Measurements from ENCODE around the gene THYN1. TPM values are rescaled to one million over a fixed set of nuclear protein-coding genes. Genes with fewer than 3 reads are reported as not detected.
A peak's percentile ranks its signal among the peaks of the same experiment; 100 is the strongest.

THYN1 gene
- total RNA-seq, 2 experiments from 2014 or later: 75.5 to 89.5 TPM

- CTCF ChIA-PET: interaction anchor here (0.7 to 5.8 kb wide), 20 partner anchors 9 to 345 kb away, joined by 3 to 28 read pairs (median 4); partner anchors contain the start of genes GLB1L3 and VPS26B
Observed at GRCh38 chr11:134207538-134208239, 45.5 kb downstream of the THYN1 start.

GRCh38 chr11:134206185-134206584, 47.0 kb downstream of the THYN1 start:
- Mint-ChIP-seq H3K36me3 (ENCODE audit: low read depth) (peaks cover 66% of the 10 kb centered on the region), H3K4me1 (peaks cover 2% of the 10 kb centered on the region), H3K9me3 (ENCODE audit: low read depth) (no peaks in the 10 kb centered on the region), H3K27ac (no peak overlapping the region), H3K27me3 (no peaks in the 10 kb centered on the region), H3K4me3 (no peak overlapping the region)
- DNase-seq (no peak), ATAC-seq (no peak)
- CTCF ChIA-PET: interaction anchor here (0.7 to 5.8 kb wide), 5 partner anchors 10 to 88 kb away, joined by 3 to 28 read pairs (median 4); no protein-coding TSS in a partner anchor
- intact Hi-C loops (cut with DNase I, micrococcal nuclease): loop anchor here (5.0 kb wide), 2 partner anchors 46 to 154 kb away; partner anchors contain the start of genes ACAD8 (in 2 of the 2) and THYN1 (in 2 of the 2)
- POLR2A ChIA-PET: no interaction called here

More at GRCh38 chr11:134207538-134208239, 45.5 kb downstream of the THYN1 start:
- Mint-ChIP-seq H3K27ac (no peak overlapping the region), H3K36me3 (ENCODE audit: low read depth) (peaks cover 67% of the 10 kb centered on the region), H3K4me1 (peaks cover 5% of the 10 kb centered on the region), H3K4me3 (no peak overlapping the region), H3K9me3 (ENCODE audit: low read depth) (no peaks in the 10 kb centered on the region), H3K27me3 (no peaks in the 10 kb centered on the region)
- DNase-seq (peak; percentile 81), ATAC-seq (peak; percentile 33)
- intact Hi-C loops (cut with DNase I, micrococcal nuclease): loop anchor here (5.0 kb wide), 2 partner anchors 45 to 155 kb away; partner anchors contain the start of genes ACAD8 (in 2 of the 2) and THYN1 (in 2 of the 2)
- POLR2A ChIA-PET: no interaction called here

GRCh38 chr11:134205729-134206128, 47.4 kb downstream of the THYN1 start:
- Mint-ChIP-seq H3K27ac (no peak overlapping the region), H3K27me3 (no peaks in the 10 kb centered on the region), H3K36me3 (ENCODE audit: low read depth) (peaks cover 68% of the 10 kb centered on the region), H3K4me3 (no peak overlapping the region), H3K9me3 (ENCODE audit: low read depth) (no peaks in the 10 kb centered on the region), H3K4me1 (peaks cover under 1% of the 10 kb centered on the region)
- ChIA-PET CTCF (interaction anchor here (0.6 to 5.8 kb wide), 5 partner anchors 10 to 257 kb away, joined by 3 to 28 read pairs (median 3); no protein-coding TSS in a partner anchor), POLR2A (no interaction called here)
- DNase-seq: no peak
- intact Hi-C loops (cut with DNase I, micrococcal nuclease): loop anchor here (5.0 kb wide), 2 partner anchors 47 to 153 kb away; partner anchors contain the start of genes ACAD8 (in 2 of the 2) and THYN1 (in 2 of the 2)
- no peak for ATAC-seq

GRCh38 chr11:134202661-134203060, 50.5 kb downstream of the THYN1 start:
- Mint-ChIP-seq H3K27me3 (no peaks in the 10 kb centered on the region), H3K9me3 (ENCODE audit: low read depth) (no peaks in the 10 kb centered on the region), H3K27ac (no peak overlapping the region), H3K4me1 (no peaks in the 10 kb centered on the region), H3K4me3 (no peak overlapping the region), H3K36me3 (ENCODE audit: low read depth) (peaks cover 76% of the 10 kb centered on the region)
- CTCF ChIA-PET: no interaction called here
- POLR2A ChIA-PET: no interaction called here
- intact Hi-C loops (cut with DNase I, micrococcal nuclease): no loop called here
- DNase-seq (no peak), ATAC-seq (no peak)

GRCh38 chr11:134200688-134201087, 52.5 kb downstream of the THYN1 start:
- intact Hi-C loops (cut with DNase I, micrococcal nuclease): no loop called here
- DNase-seq (no peak), ATAC-seq (peak; percentile 16)
- H3K9me3 Mint-ChIP-seq (ENCODE audit: low read depth): no peaks in the 10 kb centered on the region
- no peak overlapping the region for H3K27ac Mint-ChIP-seq
- H3K4me3 Mint-ChIP-seq: no peak overlapping the region
- ChIA-PET POLR2A (interaction anchor here (0.6 kb wide), 1 partner anchor 37 kb away, joined by 9 read pairs; no protein-coding TSS in a partner anchor), CTCF (interaction anchor here (0.6 to 0.8 kb wide), 2 partner anchors 8 to 380 kb away, joined by 3 read pairs; no protein-coding TSS in a partner anchor)
- peaks cover 5% of the 10 kb centered on the region for H3K4me1 Mint-ChIP-seq
- H3K36me3 Mint-ChIP-seq (ENCODE audit: low read depth): peaks cover 74% of the 10 kb centered on the region
- H3K27me3 Mint-ChIP-seq: no peaks in the 10 kb centered on the region

DNA sequence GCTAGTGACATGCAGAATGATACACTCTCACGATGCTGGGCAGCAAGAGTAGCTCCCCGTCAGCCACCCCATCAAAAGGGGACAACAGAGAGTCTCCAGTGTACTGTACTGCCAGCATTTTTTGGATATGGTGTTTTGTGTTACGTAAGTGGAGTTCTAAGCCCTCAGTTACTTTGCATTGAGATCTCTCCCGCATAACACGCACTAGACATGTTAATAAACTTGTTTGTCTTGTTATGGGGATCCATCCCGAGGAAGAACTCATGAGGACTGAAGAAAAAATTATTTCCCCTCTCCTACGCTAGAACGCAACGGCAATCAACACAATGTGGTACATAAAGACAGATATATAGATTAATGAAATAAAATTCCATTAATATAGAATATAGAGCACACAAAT, 53.6 kb downstream of the THYN1 start:
- Mint-ChIP-seq H3K4me3 (no peak overlapping the region), H3K27ac (no peak overlapping the region), H3K9me3 (ENCODE audit: low read depth) (no peaks in the 10 kb centered on the region), H3K4me1 (peaks cover 5% of the 10 kb centered on the region), H3K27me3 (no peaks in the 10 kb centered on the region), H3K36me3 (ENCODE audit: low read depth) (peaks cover 71% of the 10 kb centered on the region)
- POLR2A ChIA-PET: no interaction called here
- ATAC-seq: no peak
- CTCF ChIA-PET: interaction anchor here (0.7 to 1.9 kb wide), 5 partner anchors 8 to 88 kb away, joined by 3 to 5 read pairs (median 4); no protein-coding TSS in a partner anchor
- DNase-seq: no peak
- intact Hi-C loops (cut with DNase I, micrococcal nuclease): no loop called here

Other genes with a start within 250 kb of the THYN1 start
- gene JAM3, start 184.3 kb downstream of the THYN1 start, total RNA-seq: 10 to 100 TPM; 15.3 to 17.5 TPM
- 10 to 100 TPM; 78.9 to 92.1 TPM for gene NCAPD3, start 29.4 kb downstream of the THYN1 start, total RNA-seq
- 10 to 100 TPM; 32.4 to 32.5 TPM for gene VPS26B, start 28.7 kb downstream of the THYN1 start, total RNA-seq
- gene ACAD8, start 216 bp upstream of the THYN1 start, total RNA-seq: 10 to 100 TPM; 12.4 to 16.6 TPM
- gene GLB1L3, start 23.0 kb upstream of the THYN1 start, total RNA-seq: 10 to 100 TPM; 11.7 to 12.2 TPM
- 1 to 10 TPM; 3.9 to 4.2 TPM for gene GLB1L2, start 78.6 kb upstream of the THYN1 start, total RNA-seq
- under 1 TPM; 0.11 to 0.21 TPM for gene B3GAT1, start 158.9 kb upstream of the THYN1 start, total RNA-seq

All from activated CD4-positive, alpha-beta T cell treated with anti-CD3 and anti-CD28 coated beads for 36 hours (primary cell).